Activated naive CD4-positive, alpha-beta T cell treated with anti-CD3 and anti-CD28 coated beads, Interleukin-2, amount 50 U/mL, for 72 hours (primary cell): ENCODE results near the gene PTPRG. TPM values are rescaled to one million over a fixed set of nuclear protein-coding genes. Genes with fewer than 3 reads are reported as not detected.

ENCODE experiments used
- ATAC-seq, 2 donors: fragments of 150-1000 bp; cut with Tn5 transposase; 2 replicates each; pipeline ENCODE4 v1.10.0; 2021; ENCODE audit warnings: mild to moderate bottlenecking in 2 of 2, moderate library complexity in 2 of 2
- DNase-seq, 2 donors: peaks; one replicate each; pipeline ENCODE4 v3.0.0; 2021 to 2022; ENCODE audit warnings: low spot score in 2 of 2
- H3K27ac Mint-ChIP-seq, 2 donors: one replicate each; pipeline ENCODE4 v1.8.0; 2022; ENCODE audit warnings: mild to moderate bottlenecking in 2 of 2, mixed read lengths in 2 of 2
- H3K36me3 Mint-ChIP-seq, 2 donors: one replicate each; pipeline ENCODE4 v1.8.0; 2022; ENCODE audit warnings: mixed read lengths in 2 of 2
- H3K9me3 Mint-ChIP-seq, 2 donors: one replicate each; pipeline ENCODE4 v1.8.0; 2022; ENCODE audit warnings: mixed read lengths in 2 of 2
- total RNA-seq, 2 donors: library from RNA; stranded (reverse); gene quantifications; one replicate each; pipeline ENCODE4 v1.2.3, GENCODE V29; 2022

The PTPRG gene
- total RNA-seq, 2 donors from 2014 or later, result 0.11 to 0.45 TPM

DNA sequence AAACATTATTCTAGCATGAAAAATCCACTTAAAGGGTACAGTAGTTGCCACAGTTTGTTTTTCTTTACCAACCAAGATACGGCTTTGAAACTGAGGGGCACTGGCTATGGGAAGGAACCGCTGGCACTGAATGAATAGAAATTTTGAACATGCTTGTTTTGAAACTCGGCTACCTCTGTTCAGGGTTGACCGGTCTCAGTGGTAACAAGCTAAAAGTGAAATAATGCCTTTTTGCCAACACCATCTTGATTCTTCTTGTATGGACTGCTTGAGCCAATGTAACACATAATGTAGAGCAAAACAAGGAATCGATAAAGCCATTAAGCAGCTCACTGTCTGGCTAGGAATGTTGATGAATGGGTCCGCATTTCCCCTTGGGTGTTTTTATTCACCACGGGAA, 36.5 kb downstream of the PTPRG start:
- ATAC-seq (no peak), DNase-seq (no peak)
- no peaks in the 10 kb centered on the region for H3K9me3 Mint-ChIP-seq
- H3K36me3 Mint-ChIP-seq, result no peaks in the 10 kb centered on the region
- no peak overlapping the region for H3K27ac Mint-ChIP-seq

DNA sequence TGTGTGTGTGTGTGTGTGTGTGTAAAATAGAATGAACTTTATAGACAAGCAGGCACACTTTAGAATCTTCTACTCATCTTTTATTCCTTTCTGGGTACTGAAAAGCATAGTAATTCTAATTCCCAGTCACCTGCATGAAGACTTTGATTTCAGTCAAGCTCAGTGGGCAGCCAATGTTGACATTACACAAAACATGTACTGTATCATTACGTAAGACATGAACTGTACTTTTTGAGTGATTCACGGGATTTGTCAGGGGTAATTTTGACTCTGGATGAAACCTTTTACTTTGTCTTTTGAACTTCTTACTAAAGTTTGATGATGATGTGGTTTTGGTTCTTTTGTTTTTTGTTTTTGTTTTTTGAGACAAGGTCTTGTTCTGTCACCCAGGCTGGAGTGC, 38.8 kb downstream of the PTPRG start:
- Mint-ChIP-seq H3K36me3 (no peaks in the 10 kb centered on the region), H3K27ac (no peak overlapping the region), H3K9me3 (no peaks in the 10 kb centered on the region)
- DNase-seq (no peak), ATAC-seq (no peak)

DNA sequence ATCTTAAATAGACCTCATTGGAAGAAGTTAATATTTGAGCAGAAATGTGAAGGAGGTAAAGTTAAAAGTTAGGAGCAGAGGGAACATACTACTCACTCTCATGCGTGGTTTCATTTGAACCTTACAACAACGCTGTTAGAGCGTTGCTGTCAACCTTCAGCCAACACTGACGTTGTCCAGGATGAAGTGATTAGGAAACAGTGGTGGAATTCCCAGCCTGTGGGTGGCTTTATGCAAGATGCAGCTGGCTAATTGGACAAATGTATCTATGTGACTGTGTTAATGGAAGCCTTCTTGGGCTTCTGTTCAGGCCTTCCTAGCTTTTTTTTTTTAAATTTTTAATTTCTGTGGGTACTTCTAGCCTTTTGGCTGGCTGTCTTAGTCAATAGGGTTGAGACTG, 40.5 kb downstream of the PTPRG start:
- H3K27ac Mint-ChIP-seq, result no peak overlapping the region

DNA sequence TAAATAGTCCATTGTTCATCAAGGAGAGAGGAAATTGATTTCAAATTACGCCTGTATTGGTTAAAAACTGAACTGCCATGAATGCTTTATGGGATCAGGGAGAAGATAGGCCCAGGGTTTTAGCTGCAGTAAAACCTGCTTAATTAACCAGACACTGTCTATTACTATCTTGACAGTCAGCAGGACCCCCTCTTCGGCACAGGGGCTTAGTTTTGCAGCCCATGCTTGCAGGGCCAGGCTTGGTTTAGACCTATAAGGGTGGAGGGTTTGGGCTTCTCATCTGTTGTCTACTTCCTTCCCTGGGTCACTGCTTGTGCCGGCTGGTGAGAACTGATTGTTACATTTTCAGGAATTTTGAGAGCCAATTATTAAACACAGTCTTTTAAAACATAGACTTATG, 41.1 kb downstream of the PTPRG start:
- no peaks in the 10 kb centered on the region for H3K36me3 Mint-ChIP-seq
- no peak for ATAC-seq
- DNase-seq, result no peak
- no peak overlapping the region for H3K27ac Mint-ChIP-seq
- no peaks in the 10 kb centered on the region for H3K9me3 Mint-ChIP-seq

More for the DNA sequence above, 40.5 kb downstream of the PTPRG start:
- Mint-ChIP-seq H3K9me3 (no peaks in the 10 kb centered on the region), H3K36me3 (no peaks in the 10 kb centered on the region)
- DNase-seq (no peak), ATAC-seq (no peak)

DNA sequence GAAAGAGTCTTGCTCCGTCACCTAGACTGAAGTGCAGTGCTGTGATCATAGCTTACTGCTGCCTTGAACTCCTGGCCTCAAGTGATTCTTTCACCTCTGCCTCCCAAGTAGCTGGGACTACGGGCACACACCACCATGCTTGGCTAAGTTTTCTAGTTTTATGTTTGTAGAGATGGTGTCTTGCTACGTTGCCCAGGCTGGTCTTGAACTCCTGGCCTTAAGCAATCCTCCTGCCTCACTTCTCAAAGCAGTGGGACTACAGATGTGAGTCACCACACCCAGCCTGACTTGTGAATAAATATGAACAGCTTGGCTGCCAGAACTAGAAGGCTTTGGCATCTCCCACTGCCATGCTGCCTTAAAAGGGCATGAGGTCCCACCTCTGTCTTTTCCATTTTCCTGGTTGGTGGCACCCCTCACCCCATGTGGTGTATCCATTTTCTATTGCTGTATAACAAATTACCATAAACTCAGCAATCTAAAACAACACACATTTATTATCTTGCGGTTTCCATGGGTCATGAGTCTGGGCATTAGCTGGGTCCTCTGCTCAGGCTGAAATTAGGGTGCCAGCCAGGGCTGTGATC, 44.3 kb downstream of the PTPRG start:
- ATAC-seq, result no peak
- Mint-ChIP-seq H3K9me3 (no peaks in the 10 kb centered on the region), H3K36me3 (no peaks in the 10 kb centered on the region), H3K27ac (no peak overlapping the region)
- no peak for DNase-seq

DNA sequence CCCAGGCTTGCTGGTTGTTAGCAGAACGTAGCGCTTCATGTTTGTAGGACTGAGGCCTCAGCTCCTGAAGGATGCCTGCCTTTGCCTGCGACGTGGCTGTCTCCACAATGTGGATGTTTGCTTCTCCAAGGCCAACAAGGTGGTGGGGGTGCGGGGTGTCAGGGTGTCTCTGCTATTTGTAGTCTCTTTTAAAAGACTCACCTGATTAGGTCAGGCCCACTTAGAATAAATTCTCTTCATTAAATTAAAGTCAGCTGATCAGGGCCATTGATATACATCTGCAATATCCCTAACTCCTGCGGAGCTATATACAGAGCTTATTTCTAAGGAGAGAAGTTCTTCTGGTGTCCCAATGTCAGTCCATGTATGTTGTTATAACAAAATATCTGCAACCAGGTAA, 44.8 kb downstream of the PTPRG start:
- H3K9me3 Mint-ChIP-seq, result no peaks in the 10 kb centered on the region
- no peak overlapping the region for H3K27ac Mint-ChIP-seq
- DNase-seq (no peak), ATAC-seq (no peak)
- no peaks in the 10 kb centered on the region for H3K36me3 Mint-ChIP-seq

DNA sequence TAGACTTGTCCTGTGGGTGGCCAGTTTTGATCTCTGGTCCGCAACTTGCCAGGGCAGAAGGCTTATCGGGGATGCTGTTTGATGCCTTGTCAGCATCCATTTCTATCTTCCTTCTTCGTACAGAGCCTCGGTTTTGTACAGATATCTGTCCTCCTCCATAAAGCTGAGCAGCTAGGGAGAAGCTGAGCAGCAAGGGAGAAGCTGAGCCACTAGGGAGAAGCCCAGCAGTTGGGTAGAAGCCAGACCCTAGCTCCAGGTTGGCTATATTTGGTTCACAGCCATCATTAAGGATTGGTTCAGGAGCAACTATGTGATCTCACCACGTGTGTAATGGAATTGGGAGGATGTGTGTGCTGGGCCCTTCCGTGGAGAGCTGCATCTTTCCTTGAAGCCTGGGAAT, 46.7 kb downstream of the PTPRG start:
- Mint-ChIP-seq H3K27ac (no peak overlapping the region), H3K36me3 (no peaks in the 10 kb centered on the region), H3K9me3 (no peaks in the 10 kb centered on the region)
- ATAC-seq, result no peak
- DNase-seq, result no peak

DNA sequence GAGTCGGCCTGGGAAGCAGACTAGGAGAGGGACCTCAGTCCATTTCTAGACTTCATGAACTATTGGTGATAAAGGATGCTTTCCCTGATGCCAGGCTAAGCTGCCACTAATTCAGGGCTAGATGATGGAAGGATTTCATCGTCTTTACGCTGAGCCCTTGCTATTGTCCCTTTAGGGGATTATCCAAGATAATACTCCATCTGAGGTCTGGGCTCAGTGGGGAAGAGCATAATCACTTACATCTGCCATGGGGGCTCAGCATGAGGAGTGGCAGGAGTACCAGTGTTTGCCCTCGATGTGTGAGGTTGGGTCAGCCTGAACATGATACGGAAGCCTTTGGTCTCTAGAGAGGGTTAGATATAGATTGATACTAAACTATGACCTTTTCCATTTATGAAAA, 47.3 kb downstream of the PTPRG start:
- no peaks in the 10 kb centered on the region for H3K9me3 Mint-ChIP-seq
- ATAC-seq (no peak), DNase-seq (no peak)
- H3K27ac Mint-ChIP-seq, result no peak overlapping the region
- H3K36me3 Mint-ChIP-seq, result no peaks in the 10 kb centered on the region

DNA sequence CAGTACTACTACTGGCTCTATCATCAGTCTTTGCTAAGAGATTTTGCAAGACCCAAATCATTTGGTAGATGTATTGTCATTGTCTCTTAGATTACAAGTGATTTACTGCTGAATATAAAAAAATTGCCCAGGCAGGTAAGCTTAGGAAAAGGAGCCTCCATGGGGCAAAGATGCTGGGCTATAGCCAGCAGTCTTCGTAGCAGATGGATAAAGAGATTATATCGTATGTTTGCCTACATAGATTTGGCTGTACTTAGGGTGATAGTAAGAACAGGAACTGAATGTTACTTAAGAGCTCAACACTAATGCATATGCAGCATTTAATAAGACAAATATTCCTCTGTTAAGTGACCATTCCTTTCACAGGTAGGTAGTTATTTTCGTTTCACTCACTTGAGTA, 48.9 kb downstream of the PTPRG start:
- ATAC-seq (no peak), DNase-seq (no peak)
- Mint-ChIP-seq H3K9me3 (no peaks in the 10 kb centered on the region), H3K36me3 (no peaks in the 10 kb centered on the region), H3K27ac (no peak overlapping the region)

DNA sequence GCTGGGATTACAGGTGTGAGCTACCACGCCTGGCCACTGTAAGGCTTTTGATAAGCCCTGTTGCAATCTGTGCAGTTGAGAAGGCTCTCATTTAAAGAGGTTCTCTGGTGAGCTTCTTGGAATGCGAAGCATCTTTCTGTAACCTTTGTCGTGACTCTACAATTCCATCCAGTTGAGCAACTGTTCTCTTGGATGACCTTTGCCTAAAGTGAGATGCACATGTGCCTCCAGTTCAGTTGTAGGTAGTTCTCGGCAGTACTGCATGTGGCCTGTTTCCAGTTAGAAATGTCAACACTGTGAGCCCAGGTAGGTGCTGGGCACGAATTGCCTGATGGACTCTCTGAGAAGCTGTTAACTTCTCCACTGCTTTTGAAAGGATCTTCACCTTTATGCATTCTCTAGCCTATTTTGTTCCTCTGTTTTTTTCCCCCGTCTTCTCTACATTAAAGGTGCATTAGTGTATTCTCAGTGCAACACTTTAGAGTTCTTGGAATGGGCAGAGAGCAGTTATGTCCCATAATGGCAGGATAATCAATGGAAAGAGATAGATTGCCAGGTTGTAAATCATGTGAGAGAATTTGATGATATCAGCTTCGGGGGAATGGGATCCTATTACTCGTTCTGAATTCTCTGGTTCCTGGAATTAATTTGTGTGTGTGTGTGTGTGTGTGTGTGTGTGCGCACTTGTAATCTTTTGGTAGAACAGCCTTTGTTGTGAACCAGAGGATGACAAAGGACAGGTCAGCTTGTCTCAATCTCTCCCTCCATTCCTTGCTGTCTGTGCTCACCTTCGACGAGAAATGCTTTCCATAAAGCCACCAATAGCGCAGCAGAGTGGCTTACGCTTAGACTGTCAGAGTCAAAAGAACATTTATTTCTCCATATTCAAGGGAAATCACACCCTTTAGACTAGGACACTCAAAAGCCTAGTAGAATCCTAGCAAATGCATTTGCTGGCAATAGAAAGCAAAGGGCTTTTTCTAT, 51.1 kb downstream of the PTPRG start:
- DNase-seq, result no peak
- no peak overlapping the region for H3K27ac Mint-ChIP-seq
- no peaks in the 10 kb centered on the region for H3K36me3 Mint-ChIP-seq
- H3K9me3 Mint-ChIP-seq, result no peaks in the 10 kb centered on the region
- no peak for ATAC-seq

DNA sequence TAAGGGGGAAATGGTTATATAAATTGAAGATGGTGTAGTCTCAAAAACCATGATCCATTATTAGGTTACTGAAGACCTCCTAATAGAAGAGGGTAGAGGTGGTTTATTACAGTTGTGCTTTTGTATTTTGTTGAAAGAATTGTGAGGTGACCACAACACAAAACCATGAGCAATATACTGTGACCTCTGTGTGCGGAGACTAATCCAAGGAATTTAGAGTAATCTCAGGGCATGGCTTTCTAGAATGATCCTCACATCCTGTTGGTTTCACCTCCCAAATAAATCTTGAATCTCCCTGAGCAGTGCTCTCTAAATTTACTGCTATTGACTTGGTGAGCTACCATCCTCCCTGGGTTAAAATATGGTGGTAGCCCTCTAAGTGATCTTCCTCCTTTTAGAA, 52.3 kb downstream of the PTPRG start:
- Mint-ChIP-seq H3K9me3 (no peaks in the 10 kb centered on the region), H3K27ac (no peak overlapping the region), H3K36me3 (no peaks in the 10 kb centered on the region)
- no peak for ATAC-seq
- no peak for DNase-seq

DNA sequence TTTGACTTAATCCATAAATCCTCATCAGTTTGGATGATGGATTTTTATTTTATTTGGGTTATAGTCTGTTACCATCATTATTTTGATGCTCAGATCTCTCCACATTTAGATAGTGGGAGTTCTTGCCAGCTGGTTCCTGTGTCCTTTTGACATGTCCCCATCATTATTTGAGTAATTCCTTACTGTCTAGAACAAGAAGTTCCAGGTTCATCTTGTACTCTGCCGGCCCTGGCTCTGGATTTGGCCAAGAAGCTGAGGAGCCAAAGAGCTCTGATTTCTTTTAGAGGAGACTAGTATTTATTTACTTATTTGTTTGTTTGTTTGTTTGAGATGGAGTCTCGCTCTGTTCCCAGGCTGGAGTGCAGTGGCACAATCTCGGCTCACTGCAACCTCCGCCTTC, 54.3 kb downstream of the PTPRG start:
- DNase-seq (no peak), ATAC-seq (no peak)
- Mint-ChIP-seq H3K36me3 (no peaks in the 10 kb centered on the region), H3K9me3 (no peaks in the 10 kb centered on the region), H3K27ac (no peak overlapping the region)

DNA sequence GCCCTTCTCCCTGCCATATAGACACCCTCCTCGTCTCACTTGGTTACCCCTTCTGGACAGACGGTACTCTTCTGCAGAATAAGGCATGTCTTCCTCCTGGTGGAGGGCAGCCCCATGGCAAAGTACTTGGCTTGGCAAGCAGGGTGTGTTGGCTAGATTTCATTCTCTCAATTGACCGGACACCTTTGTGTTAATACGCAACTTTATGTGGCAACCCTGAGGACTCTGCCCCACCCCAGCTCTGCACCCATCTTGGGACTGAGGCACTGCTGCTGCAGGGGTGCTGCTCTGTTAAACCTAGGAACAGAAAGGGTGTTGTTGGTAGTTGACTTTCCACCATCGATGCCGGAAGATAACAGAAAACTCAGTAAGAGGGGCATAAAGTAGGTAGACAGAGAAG, 55.2 kb downstream of the PTPRG start:
- ATAC-seq (no peak), DNase-seq (no peak)
- H3K27ac Mint-ChIP-seq, result no peak overlapping the region
- no peaks in the 10 kb centered on the region for H3K9me3 Mint-ChIP-seq
- H3K36me3 Mint-ChIP-seq, result no peaks in the 10 kb centered on the region

DNA sequence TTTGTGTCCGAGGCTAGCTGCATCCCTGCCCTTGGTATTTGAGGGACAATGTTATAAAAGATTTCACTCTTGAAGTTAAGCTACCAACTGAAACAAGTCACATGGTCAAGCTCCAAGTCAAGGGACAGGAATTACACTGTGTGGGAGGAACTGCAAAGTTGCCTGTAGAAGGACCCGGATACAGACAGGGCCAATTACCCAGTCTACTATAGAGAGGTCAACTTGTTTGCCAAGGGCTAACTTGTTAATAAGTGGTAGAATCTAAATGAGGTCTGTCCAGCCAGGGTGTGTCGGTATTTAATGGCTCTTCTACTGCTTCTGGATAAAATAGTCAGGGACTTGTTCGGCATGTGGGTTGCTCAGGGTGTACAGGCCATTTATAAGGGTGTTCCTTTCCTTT, 55.7 kb downstream of the PTPRG start:
- H3K27ac Mint-ChIP-seq, result no peak overlapping the region
- ATAC-seq (no peak), DNase-seq (no peak)
- H3K9me3 Mint-ChIP-seq, result no peaks in the 10 kb centered on the region
- no peaks in the 10 kb centered on the region for H3K36me3 Mint-ChIP-seq

DNA sequence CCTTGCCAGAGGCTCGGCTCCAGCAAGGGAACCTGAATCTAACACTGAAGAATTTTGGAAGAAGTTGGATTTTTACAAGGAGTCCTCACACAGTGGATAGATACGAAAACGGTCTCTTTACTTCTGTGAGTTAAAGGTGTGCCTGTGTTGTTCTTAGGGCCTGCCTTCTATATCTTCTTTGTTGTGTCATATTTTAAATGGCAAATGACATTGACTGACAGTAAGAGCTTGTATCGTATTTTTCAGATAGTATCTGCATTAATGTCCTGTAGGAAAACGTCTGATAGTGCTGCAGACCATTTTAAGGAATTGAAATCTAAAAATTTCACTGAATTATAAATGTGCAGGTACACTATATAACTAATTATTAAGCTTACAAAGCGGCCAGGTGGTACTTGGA, 56.3 kb downstream of the PTPRG start:
- no peak for ATAC-seq
- no peak for DNase-seq
- Mint-ChIP-seq H3K9me3 (no peaks in the 10 kb centered on the region), H3K27ac (no peak overlapping the region), H3K36me3 (no peaks in the 10 kb centered on the region)

DNA sequence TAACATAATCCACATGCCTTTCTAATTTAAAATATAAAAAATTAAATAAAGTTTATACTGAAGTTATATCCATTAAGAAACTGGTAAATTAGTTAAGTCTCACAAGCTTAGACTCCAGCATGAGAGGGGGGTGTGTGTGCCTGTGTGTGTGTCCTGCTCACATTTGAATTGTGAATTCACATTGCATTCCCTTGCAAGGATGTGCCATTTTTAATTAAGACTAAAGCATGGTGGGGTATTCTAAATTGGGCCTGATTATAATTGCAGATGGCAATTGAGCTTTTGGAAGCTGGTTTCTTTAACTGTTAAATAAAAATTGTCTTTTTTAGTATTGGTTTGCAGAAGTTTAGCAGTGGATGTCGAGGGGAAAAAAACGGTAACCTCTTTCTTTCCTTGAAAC, 56.9 kb downstream of the PTPRG start:
- DNase-seq (no peak), ATAC-seq (no peak)
- Mint-ChIP-seq H3K27ac (no peak overlapping the region), H3K9me3 (no peaks in the 10 kb centered on the region), H3K36me3 (no peaks in the 10 kb centered on the region)

DNA sequence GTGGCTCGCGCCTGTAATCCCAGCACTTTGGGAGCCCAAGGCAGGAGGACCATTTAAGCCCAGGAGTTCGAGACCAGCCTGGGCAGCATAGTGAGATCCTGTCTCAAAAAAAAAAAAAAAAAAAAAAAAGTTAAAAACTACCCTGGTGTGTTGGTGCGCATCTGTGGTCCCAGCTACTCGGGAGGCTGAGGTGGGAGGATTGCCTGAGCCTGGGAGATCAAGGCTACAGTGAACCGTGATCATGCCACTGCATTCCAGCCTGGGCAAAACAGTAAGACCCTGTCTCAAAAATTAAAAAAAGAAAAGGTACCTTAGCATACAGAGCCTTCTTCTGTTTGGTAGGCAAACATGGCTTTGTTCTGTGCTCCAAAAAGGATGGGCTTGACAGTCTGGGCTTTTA, 57.5 kb downstream of the PTPRG start:
- ATAC-seq (no peak), DNase-seq (no peak)
- Mint-ChIP-seq H3K27ac (no peak overlapping the region), H3K36me3 (no peaks in the 10 kb centered on the region), H3K9me3 (no peaks in the 10 kb centered on the region)

DNA sequence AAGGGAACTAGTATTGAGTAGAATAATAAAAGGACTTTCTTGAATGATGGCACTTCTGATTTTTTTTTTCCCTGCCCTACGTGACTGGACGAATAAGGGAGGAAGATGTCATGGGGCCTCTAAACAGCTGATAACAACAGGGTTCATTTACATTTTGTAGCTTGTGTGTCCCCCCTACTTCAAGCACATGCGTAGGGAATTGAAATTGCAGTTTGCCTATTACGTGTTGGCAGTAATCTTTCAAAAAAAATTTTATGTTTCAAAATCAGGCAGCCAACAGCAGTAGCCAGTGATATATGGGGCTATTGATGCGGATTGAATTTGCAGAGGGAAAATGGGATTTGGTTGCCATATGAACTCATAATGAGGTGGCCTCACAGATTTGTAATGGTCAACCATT, 58.7 kb downstream of the PTPRG start:
- no peak for DNase-seq
- ATAC-seq, result no peak
- H3K9me3 Mint-ChIP-seq, result no peaks in the 10 kb centered on the region
- H3K36me3 Mint-ChIP-seq, result no peaks in the 10 kb centered on the region
- H3K27ac Mint-ChIP-seq, result no peak overlapping the region
